ENCODE results near the gene SLC35F3. TPM values are rescaled to one million over a fixed set of nuclear protein-coding genes. Genes with fewer than 3 reads are reported as not detected.

The SLC35F3 gene
- total RNA-seq, 1 experiment from 2014 or later, result 0.94 TPM

DNA sequence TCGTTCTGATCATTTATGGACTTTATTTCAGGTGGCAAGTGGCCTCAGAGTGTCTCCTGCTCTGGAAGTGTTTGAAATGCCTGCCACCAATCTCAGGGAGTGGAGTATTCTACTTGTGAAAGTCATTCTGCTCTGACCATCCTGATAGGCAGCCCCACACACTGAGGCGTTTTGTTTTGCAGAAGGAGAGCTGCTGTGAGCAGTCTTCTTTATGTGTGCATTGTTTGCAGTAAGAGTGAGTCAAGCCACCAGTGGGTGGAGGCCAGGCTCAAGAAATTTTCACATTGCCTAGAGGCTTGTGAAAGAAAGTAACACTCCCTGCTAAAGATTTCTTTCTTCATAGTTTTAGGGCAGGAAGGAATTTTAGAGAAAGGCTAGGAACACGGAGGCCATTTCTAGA lies 204.4 kb downstream of the SLC35F3 start:
- no peaks in the 10 kb centered on the region for H3K36me3 Mint-ChIP-seq
- CTCF ChIA-PET, result no interaction called here
- TF ChIP-seq PRRX2 (CRISPR knock-in tag; IDR thresholded peaks at IDR 0.05) (no peak), ESRRA (CRISPR knock-in tag; IDR thresholded peaks at IDR 0.05; ENCODE audit: borderline replicate concordance) (no peak), AR (CRISPR knock-in tag; IDR thresholded peaks at IDR 0.05) (no peak), SMAD4 (CRISPR knock-in tag; IDR thresholded peaks at IDR 0.05) (no peak), EMX1 (CRISPR knock-in tag; IDR thresholded peaks at IDR 0.05) (no peak), OVOL2 (CRISPR knock-in tag; IDR thresholded peaks at IDR 0.05; ENCODE audit: borderline replicate concordance) (no peak), ZNF425 (CRISPR knock-in tag; conservative IDR thresholded peaks at IDR 0.05) (no peak), HMGA2 (CRISPR knock-in tag; IDR thresholded peaks at IDR 0.05) (no peak), ZNF138 (CRISPR knock-in tag; conservative IDR thresholded peaks at IDR 0.05) (no peak), IRF2 (CRISPR knock-in tag; IDR thresholded peaks at IDR 0.05; ENCODE audit: borderline replicate concordance, low read depth) (no peak), ZBTB21 (CRISPR knock-in tag; IDR thresholded peaks at IDR 0.05; ENCODE audit: borderline replicate concordance) (no peak), NFYB (CRISPR knock-in tag; conservative IDR thresholded peaks at IDR 0.05; ENCODE audit: low read depth) (no peak), TP53 (CRISPR knock-in tag; IDR thresholded peaks at IDR 0.05) (no peak)
- TF ChIP-seq, protein P1, sequence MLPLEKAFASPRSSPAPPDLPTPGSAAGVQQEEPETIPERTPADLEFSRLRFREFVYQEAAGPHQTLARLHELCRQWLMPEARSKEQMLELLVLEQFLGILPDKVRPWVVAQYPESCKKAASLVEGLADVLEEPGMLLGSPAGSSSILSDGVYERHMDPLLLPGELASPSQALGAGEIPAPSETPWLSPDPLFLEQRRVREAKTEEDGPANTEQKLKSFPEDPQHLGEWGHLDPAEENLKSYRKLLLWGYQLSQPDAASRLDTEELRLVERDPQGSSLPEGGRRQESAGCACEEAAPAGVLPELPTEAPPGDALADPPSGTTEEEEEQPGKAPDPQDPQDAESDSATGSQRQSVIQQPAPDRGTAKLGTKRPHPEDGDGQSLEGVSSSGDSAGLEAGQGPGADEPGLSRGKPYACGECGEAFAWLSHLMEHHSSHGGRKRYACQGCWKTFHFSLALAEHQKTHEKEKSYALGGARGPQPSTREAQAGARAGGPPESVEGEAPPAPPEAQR (CRISPR knock-in tag; IDR thresholded peaks at IDR 0.05), result no peak
- TF ChIP-seq, protein P2, sequence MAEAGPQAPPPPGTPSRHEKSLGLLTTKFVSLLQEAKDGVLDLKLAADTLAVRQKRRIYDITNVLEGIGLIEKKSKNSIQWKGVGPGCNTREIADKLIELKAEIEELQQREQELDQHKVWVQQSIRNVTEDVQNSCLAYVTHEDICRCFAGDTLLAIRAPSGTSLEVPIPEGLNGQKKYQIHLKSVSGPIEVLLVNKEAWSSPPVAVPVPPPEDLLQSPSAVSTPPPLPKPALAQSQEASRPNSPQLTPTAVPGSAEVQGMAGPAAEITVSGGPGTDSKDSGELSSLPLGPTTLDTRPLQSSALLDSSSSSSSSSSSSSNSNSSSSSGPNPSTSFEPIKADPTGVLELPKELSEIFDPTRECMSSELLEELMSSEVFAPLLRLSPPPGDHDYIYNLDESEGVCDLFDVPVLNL (CRISPR knock-in tag; IDR thresholded peaks at IDR 0.05; ENCODE audit: borderline replicate concordance, low read depth), result no peak
- TF ChIP-seq, protein P3, sequence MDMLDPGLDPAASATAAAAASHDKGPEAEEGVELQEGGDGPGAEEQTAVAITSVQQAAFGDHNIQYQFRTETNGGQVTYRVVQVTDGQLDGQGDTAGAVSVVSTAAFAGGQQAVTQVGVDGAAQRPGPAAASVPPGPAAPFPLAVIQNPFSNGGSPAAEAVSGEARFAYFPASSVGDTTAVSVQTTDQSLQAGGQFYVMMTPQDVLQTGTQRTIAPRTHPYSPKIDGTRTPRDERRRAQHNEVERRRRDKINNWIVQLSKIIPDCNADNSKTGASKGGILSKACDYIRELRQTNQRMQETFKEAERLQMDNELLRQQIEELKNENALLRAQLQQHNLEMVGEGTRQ (CRISPR knock-in tag; IDR thresholded peaks at IDR 0.05), result no peak
- no peak overlapping the region for H3K4me3 Mint-ChIP-seq
- H3K9me3 Mint-ChIP-seq, result peaks cover 12% of the 10 kb centered on the region
- ATAC-seq (no peak), DNase-seq (ENCODE audit: low spot score) (no peak)
- H3K4me1 Mint-ChIP-seq, result no peaks in the 10 kb centered on the region
- POLR2A ChIA-PET, result no interaction called here
- H3K27ac Mint-ChIP-seq, result no peak overlapping the region
- H3K27me3 Mint-ChIP-seq (ENCODE audit: low read depth), result peaks cover 5% of the 10 kb centered on the region

DNA sequence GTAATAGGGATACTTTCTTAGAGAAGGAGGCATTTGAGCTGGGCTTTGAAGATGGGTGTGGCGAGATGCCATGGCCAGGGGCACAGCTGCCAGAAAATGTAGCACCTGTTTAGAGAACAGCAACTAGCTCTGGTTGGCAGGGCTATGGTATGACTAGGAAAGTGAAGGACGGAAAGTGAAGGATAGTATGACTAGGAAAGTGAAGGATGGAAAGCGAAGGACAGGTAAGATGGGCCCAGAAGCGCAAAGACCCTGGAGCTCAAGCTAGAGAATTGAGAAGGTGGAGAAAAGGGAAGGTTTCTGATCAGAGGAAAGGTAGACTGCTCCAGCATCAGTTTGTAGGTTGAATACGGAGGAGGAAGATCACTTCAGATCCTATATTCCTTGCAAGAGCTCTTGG lies 205.4 kb downstream of the SLC35F3 start:
- Mint-ChIP-seq H3K9me3 (peaks cover 12% of the 10 kb centered on the region), H3K27ac (no peak overlapping the region), H3K27me3 (ENCODE audit: low read depth) (peaks cover 5% of the 10 kb centered on the region), H3K36me3 (no peaks in the 10 kb centered on the region), H3K4me1 (no peaks in the 10 kb centered on the region; the same call in 1 of the 2 replicates), H3K4me3 (no peak overlapping the region)
- no peak for DNase-seq (ENCODE audit: low spot score)
- ATAC-seq, result no peak
- ChIA-PET CTCF (interaction anchor here (2.8 kb wide), 1 partner anchor 200 kb away, joined by 13 read pairs; no protein-coding TSS in a partner anchor), POLR2A (no interaction called here)
- TF ChIP-seq RELA (CRISPR knock-in tag; IDR thresholded peaks at IDR 0.05; ENCODE audit: borderline replicate concordance) (no peak), ATF1 (CRISPR knock-in tag; IDR thresholded peaks at IDR 0.05) (no peak), ZNF423 (CRISPR knock-in tag; IDR thresholded peaks at IDR 0.05) (no peak), ZNF671 (CRISPR knock-in tag; IDR thresholded peaks at IDR 0.05) (no peak), FOXK1 (CRISPR knock-in tag; IDR thresholded peaks at IDR 0.05) (no peak), SMAD4 (CRISPR knock-in tag; IDR thresholded peaks at IDR 0.05) (no peak), ZNF317 (CRISPR knock-in tag; IDR thresholded peaks at IDR 0.05; ENCODE audit: borderline replicate concordance, low read depth) (no peak), MXD4 (CRISPR knock-in tag; IDR thresholded peaks at IDR 0.05; ENCODE audit: borderline replicate concordance) (no peak), ZNF232 (CRISPR knock-in tag; IDR thresholded peaks at IDR 0.05) (no peak)
- TF ChIP-seq, protein P2 (CRISPR knock-in tag; IDR thresholded peaks at IDR 0.05; ENCODE audit: borderline replicate concordance, low read depth), result no peak
- TF ChIP-seq, protein P4, sequence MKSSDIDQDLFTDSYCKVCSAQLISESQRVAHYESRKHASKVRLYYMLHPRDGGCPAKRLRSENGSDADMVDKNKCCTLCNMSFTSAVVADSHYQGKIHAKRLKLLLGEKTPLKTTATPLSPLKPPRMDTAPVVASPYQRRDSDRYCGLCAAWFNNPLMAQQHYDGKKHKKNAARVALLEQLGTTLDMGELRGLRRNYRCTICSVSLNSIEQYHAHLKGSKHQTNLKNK (CRISPR knock-in tag; IDR thresholded peaks at IDR 0.05), result no peak
